ENCODE measurements around the gene GNAI1.
"Not testable (repeated sequence)": the region's sequence is repeated elsewhere in the genome, so short reads cannot be mapped to it uniquely, and the experiment has no call there.

Gene GNAI1

DNA sequence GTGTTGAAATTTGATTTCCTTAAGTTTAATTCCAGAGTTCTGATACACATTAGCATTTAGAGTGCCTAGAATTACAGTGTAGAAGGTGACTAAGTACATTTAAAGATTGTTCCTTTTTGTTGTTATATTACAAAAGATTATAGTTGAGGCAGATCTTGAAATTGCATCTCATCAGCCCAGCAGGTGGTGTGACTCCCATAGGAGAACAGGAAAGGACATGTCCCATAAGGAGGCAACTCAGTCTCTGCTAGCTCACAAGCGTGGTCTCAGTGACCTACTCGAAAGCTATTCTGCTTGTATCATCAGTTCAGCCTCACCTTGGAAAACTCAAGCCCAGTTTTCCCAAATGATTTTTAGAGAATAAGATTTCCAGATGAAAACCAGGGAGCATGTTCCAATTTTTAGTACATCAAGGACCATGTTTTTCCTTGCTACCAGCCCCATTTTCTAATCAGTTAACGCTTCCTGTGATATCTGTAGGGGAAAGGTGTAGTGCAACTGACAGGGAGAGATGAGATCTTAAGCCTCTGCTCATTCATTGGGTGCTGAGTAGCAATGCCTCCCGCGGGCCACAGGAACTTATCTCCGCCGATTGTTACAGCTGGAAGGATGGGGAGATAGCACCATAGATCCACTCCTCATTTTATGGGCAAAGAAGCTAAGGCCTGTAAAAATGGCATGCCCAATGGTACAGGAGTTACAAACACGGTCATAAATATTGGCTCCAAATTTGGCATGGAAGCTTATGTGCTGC, 1.1 kb upstream of the GNAI1 start:
- no peak for DNase-seq

DNA sequence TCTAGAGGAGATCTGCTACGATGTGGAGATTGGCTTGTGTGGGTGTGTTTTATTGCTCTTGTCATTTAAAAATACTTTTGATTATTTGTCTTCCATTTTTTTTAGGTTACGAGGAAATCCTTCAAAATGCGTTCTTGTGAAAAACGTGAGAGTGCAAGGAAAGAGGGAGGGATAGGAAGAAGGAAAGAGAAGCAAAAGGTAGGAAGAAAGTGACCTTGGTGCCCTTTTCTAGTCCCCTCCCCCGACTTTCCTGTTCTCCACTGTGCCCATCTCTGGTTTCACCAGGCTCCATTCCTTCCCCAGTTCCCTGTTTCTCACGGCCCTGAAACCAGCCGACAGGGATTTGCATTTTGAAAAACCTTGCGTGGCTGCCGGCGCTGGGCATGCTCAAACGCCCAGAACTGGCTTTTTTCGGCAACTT, 506 bp upstream of the GNAI1 start:
- no peak for DNase-seq

GRCh38 chr7:80135309-80136104, 876 bp downstream of the GNAI1 start:
- DNase-seq: no peak

DNA sequence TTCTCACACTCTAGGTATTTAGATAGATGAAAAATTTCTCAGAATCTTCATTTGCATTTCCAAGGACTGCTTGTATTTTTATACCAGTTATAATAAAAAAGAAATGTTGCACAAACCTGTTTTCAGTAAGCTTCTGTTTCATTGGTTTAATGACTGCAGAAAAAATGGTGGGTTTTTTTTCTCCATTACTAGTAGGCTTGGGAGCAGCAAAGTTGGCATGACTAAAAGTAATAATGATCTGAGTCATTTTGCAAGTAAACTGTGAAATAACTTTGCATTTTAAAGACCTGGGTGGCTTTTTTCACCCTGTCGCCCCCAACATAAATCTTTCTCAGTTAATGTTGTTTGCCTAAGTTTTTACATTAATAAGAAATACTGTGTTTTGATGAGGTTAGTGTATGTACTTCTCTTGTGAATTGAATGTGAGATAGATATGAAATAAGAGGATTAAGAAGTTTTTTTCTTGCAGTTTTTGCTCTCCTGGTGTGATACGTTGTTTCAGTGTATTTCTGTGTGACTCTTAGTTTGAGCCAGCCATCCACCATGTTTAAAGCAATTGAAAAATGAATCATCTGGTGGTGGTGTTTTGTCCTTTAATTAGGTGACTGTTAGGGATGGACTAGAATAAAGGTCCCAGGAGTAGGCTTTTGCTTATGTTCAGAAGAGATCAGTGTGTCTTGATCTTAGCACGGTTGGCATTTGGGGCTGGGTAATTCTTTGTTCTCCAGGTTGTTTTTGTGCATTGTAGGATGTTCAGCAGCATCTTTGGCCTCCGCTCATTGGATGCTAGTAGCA, 1.8 kb downstream of the GNAI1 start:
- no peak for DNase-seq

- no peak for DNase-seq
Observed at GRCh38 chr7:80137410-80137809, 2.8 kb downstream of the GNAI1 start.

DNA sequence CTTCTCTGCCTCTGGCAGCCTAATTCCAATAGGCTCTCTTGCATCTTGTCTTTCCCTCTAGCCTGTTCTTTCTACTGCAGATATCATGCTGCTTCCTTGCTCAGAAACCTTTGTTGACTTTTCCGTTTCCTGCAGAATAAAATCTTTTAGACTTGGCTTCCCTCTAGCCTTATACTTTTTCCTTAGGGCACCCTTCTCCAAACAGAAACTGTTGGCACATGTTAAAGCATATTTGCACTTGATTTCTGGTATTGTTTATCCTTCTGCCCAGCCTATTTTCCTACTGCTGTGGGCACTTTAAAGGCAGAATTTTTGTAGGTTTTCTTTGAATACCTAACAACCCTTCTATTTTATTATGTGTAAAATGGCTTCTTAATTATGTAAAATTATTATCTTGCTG, 4.6 kb downstream of the GNAI1 start:
- DNase-seq: no peak

DNA sequence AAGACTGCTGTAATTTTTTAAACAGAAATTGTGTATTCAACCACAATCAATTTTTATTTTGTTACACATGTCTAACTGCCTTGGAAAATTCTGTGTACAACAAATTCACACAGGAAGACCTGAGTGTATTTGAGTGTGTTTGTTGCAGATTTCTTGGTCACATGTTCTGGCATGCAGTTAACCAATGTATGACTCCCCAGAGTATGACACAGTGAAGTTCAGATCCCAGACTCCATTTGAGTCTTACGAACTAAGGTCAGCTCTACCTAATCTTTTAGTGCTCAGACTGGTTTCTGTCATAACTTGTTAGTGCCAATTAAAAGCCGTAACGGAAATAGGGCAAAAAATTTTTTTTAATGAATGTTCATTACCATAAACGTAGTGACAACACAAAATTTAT, 5.8 kb downstream of the GNAI1 start:
- no peak for DNase-seq

DNA sequence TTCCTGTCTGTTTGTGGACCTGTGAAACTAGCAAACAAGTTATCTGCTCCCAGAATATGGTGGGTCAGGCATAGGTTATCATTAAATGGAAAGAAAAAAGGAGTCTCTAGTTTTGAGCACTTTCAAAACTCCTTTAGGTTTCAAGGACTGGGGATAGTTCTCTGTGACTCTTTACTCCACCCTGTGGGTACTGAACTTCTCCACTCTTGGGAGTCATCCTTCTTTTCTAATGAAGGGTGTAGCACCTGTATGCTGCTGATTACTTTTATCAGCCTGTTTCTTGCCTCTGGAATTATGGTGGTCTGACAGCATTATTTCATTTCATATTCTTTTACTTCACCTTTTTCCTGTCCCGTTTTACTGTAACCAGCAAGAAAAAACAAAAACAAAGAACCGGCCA, 6.7 kb downstream of the GNAI1 start:
- no peak for DNase-seq

- DNase-seq: no peak
Observed at GRCh38 chr7:80142853-80143580, 8.4 kb downstream of the GNAI1 start.

DNA sequence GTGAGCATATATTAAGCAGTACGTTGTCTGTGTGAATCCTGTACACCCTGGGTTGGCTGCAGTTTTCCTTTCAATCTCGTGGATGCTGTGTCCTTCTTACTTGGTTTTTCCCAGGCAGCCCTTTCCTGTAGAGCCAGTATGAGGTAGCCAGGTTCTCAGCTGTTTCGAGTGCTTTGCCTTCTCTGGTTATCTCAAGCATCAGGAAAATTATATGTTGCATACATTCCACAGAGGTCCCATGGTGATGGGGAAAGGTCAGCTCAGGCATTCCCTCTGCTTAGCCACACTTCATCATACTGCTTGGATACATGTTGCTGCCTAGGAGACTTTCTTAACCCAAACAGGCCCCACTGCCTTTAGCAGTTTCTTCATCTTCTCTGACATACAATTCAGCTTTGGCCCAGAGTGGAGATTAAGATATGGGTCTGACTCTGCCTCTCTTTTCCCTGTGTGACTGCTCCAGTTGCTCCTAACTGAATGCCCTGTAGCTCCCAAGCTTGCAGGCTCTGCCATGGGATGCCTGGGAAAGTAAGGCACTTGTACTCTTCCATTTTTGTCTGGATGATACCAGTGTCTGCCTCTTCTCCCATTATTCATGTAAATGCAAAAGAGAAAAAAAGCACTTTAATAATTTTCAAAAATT, 11.3 kb downstream of the GNAI1 start:
- no peak for DNase-seq

DNA sequence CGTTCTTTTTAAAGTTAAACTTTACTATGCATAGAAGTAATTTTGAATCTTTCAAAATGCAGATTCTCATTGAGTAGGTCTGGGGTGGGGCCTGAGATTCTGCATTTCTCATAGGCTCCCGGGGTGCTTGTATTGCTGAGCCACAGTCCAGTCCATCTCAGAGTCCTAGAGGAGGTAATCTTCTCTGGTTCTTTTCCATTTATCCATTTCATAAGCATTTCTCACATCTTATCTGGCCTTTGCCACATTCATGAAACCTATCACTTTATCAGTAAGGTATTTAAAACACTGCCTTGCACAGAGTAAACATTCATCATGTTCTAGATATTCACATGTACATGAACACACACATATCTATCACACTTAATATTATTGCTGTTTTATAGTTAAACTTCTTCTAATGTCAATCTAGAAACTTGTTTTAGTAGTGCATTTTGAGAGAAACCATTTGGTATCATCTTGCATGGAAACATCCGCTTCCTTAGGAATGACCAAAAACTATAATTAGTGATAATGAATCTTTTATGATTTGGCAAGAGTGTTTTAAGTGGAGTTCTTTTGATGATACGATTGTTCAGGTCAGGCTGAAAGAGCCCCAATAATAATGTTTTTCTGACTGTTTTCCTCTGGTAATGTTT, 12.0 kb downstream of the GNAI1 start:
- DNase-seq: no peak

- no peak for DNase-seq
Observed at GRCh38 chr7:80147543-80148391, 13.1 kb downstream of the GNAI1 start.

DNA sequence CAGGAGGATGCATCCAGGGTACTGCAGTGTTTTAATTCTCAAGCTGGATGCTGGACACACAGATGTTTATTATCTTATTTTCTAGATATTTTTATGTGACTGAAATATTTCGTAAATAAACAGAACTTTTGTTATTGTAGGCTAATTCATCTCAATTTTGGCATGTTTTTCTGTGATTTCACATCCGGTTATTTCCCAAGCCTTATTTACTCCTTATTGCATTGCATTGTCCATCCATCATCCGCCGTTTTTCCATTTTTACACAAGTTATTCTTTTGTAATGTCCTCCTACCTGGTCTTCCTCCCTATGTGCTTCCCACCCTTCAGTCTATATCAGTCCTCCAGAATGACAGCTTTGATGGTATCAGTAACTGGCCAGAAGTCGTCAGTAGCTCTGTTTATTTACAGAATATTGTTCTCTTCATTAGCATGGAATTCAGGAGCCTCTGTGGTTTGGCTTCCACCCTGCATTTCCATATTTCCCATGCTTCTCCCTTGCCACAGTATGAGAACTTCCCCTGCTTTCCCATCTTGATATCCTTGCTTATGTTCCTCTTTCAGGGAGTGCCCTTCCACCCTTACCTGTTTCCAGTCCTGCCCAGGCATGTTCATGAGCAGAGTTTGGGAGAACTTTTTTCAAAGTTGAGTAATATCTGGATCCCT, 16.1 kb downstream of the GNAI1 start:
- no peak for DNase-seq

DNA sequence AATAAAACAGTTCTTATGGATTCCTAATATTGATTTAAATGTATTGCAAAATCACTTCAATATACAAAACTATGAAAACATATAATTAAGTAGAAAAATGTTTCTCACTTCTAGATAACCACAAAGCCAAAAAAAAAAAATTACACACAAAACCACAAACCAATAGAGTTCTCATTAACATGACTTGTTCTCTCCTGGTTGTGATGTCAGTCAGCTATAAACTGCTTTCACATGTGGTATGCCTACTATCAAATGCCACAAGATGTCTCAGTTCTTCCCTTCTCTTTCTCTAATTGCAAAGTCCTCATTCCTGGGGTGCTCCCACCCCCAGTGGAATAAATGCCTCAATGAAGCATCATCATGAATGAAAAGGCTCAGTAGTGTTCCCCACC, 16.6 kb downstream of the GNAI1 start:
- no peak for DNase-seq

DNA sequence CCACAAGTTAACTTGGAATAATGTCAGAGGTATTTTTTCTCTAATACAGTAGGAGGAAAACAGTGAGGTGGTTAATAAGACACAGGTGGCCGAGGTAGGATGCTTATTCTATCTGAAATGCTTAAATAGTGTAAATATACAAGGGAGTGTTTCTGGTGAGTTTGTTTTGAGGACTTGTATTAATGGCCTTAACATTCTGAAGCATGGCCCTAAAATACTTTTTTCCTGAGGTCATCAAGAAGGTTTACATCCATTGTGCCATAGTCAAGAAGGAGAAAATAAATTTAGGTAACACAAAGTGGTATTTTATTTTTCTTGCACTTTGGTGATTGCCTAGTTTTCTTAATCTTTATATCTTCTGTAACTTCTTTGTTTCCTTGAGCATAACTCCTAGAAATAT, 18.8 kb downstream of the GNAI1 start:
- no peak for DNase-seq

DNA sequence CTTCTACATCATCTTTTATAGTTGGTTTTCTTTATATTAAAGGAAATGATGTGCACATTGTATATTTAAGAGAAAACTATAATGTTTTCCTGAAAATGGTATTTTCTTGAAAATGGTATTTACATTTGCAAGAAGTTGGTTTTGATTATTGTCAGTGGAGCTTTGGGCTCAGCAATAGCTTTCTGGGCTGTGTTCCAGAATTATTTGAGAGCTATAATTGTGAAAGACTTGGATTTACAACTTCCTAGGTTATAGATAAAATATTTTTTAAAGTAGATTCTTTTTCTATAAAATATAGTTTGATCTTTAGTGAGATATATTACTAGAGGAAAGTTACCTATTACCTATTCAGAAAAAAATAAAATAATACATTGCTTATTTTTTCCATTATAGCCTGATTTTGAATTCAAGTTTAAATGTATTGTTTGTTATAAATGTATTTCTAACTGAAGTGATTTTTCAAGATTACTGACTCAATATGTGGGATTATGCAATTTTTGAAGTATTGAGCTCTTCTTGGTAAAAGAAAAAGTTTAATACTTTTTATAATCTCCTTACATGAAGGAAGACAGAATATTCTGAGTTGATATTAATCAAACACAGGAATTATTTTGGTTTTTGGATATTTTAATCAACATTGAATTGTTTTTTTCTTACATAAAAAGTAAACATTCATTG, 20.2 kb downstream of the GNAI1 start:
- DNase-seq: no peak

DNA sequence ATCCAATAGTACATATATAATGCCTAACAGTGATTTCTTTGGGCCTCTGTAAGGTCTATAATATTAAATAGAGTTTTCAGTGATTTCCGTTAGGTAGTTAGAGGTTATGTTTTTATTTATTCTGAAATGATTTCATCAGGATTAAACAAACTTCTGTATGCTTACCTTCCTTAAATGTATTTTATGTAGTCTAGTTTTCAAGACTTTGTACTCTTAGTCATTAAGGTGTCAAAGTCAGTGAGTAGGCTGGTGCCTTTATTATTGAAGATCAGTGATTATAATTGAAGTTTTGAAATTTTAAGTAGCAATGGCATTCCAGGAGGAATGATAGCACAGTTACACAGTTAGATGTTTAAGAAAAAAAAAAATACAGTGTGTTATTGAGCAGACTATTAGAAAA, 20.7 kb downstream of the GNAI1 start:
- no peak for DNase-seq

DNA sequence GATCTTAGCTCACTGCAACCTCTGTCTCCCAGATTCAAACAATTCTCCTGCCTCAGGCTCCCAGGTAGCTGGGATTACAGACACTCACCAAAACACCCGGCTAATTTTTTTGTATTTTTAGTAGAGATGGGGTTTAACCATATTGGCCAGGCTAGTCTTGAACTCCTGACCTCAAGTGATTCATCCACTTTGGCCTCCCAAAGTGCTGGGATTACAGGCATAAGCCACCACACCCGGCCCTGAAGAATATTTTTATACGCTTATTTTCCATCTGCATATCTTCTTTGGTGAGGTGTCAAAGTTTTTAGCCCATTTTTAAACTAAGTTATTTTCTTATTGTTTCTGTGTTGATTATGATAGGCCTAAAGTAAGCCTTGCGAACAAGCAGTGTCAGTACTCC, 23.1 kb downstream of the GNAI1 start:
- not testable (repeated sequence) for DNase-seq

DNA sequence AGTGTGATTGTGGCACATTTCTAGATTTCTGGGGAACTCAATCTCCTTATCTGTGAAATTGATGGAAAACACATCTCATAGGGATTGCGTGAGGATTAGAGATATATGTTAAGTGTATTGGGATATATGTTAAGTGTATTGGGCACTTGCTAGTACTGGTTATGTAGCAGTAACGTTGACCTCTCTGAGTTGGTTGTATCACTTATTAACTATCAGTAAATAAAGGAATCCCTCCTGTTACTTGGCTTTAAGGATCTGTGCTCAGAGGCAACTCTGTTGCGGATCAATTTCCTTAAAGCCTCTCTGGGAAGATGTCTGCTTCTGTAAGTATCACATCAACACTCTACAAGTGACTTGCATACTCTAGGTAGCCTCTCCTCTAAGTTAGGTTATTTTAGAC, 25.2 kb downstream of the GNAI1 start:
- no peak for DNase-seq

DNA sequence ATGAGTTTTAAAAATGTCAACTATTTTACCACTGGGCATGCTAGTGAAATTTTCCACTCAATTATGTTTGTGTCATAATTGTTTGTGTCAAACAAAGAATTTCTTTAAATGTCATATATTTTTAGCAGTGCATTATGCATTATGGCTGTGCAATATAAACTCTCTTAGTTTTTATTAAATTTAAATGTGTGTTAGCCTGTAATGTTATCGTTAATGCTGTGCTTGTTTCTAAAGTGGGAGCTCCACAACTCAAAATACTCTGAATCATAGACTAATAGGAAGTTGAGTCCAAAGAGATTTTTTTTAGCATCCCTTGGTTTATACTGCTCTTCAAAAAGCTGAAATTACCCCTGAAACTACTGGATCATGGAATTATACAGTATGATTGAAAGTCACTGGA, 26.8 kb downstream of the GNAI1 start:
- DNase-seq: no peak
